HG03342 (cell line): ENCODE measurements around the gene MARCHF9.

ENCODE experiments used
- ATAC-seq: cut with Tn5 transposase; IDR thresholded peaks from one replicate; pipeline ENCODE4 v1.9.1; 2021; ENCODE audit warnings: mild to moderate bottlenecking, moderate library complexity; ENCODE audit not compliant: unreplicated experiment

The MARCHF9 gene

DNA sequence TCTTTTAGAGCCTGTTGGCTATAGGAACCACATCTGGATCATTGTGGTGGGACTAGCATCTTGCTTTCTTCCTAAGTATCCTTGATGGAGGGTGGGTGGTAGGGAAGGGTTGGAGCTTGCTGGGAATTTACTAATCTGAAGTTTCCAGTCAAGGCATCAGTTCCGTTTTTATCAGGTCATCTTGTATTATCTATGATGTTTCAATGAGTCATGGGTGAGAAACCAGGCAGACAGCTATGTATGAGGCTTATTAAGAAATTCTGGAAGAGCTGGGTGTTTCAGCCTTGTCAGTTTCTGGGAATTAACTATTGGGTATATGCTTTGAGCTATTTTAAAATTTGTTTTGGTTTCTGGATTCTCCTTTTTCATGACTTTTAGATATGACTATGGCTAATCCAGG, 39.0 kb downstream of the MARCHF9 start:
- ATAC-seq = no peak

GRCh38 chr12:57795354-57795753, 40.5 kb downstream of the MARCHF9 start:
- ATAC-seq = no peak

- ATAC-seq = no peak
Measured at GRCh38 chr12:57796996-57797395, 42.1 kb downstream of the MARCHF9 start.

DNA sequence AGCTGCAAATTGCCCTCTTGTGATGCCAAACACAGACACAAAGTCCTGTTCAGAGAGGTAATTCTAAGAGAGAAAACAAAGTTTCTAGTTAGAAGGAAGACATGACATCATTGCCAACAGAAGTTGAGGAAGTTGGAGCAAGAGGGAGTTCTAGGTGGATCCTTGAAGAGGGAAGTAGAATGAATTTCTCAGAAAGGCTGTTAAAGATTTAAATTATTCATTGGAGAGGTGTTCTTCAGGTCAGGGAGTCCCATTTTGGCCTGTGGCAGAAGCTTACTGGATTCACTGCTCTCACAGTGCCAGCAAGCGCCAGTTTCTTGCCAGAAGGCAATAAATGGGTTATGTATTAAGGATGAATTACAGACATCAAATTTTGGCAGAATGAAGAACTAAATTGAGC, 43.0 kb downstream of the MARCHF9 start:
- no peak for ATAC-seq

DNA sequence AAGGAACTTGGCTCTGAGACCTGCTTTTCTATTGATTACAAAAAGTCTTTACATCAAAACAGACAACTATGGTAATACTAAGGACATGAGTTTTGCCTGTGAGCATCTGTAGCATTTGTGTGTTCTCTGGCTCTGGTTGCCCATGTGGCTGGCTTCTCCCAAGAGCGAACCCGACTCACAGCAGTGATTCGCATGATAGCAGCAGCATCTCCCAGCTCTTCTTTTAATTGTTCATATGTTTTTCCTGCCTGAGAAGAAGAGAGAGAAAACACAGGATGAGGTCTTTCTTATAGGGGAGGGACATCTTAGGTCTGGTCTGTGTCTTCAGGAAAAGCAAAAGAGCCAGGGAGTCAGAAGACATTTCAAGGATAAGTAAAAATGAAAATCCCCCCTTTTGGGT, 46.1 kb downstream of the MARCHF9 start:
- ATAC-seq = no peak

GRCh38 chr12:57802607-57803006, 47.7 kb downstream of the MARCHF9 start:
- ATAC-seq = no peak

- ATAC-seq = no peak
Measured at GRCh38 chr12:57803319-57803893, 48.5 kb downstream of the MARCHF9 start.

- no peak for ATAC-seq
Measured at GRCh38 chr12:57806677-57807076, 51.8 kb downstream of the MARCHF9 start.

DNA sequence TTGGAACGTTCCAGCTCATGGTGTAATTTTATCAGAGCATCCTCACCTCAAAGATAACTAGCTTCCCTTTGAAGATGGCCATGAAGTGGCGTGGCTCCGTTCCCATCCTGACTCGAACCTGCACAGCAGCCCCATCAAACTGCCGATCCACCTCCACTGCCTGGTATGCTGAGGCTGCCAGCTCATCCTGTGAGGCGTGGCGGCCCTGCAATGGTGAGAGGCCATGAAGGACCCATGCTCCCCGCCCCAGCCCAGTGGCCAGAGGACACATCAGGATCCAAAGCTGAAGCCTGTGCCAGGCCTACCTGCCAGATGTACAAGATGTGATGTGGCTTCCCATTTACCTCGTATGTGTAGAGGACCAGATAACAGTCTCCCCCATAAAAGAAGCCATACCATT, 52.4 kb downstream of the MARCHF9 start:
- ATAC-seq = no peak

GRCh38 chr12:57808351-57808750, 53.4 kb downstream of the MARCHF9 start:
- ATAC-seq = no peak

DNA sequence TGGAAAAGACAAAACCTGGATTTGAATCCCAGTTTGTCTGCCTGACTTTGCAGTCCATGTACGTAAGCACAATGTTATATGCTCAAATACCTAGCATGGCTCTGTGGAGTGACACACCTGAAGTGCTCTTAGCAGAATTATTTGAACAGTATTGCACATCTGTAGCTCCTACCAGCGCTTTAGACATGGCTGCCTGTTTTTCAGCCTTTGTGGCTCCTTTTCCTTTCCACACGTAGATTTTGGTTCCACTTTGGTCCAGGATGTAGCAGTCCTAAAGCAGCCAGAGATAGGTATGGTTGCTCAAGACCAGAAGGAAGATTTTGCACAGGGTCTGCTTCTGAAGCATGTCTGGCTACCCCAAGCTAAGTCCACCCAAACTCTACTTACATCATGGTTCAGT, 54.5 kb downstream of the MARCHF9 start:
- no peak for ATAC-seq
